Lower lobe of right lung (tissue), 2 donors: Measurements from ENCODE around the gene SKIDA1. TPM values are rescaled to one million over a fixed set of nuclear protein-coding genes. Genes with fewer than 3 reads are reported as not detected.

Source experiments
- ATAC-seq, 2 donors: fragments of 200-7000 bp; cut with Tn5 transposase; one replicate each; pipeline ENCODE4 v1.9.1; 2020 to 2022; ENCODE audit warnings: mild to moderate bottlenecking in 2 of 2, moderate library complexity in 2 of 2
- DNase-seq: peaks from one replicate; pipeline ENCODE4 v3.0.0-alpha.2; 2020
- H3K27ac ChIP-seq: fragments of 200-600 bp; one replicate; pipeline ENCODE4 v1.8.0; 2022
- H3K27me3 ChIP-seq: fragments of 200-600 bp; one replicate; pipeline ENCODE4 v1.8.0; 2022; ENCODE audit warnings: low read depth
- H3K36me3 ChIP-seq: fragments of 200-600 bp; one replicate; pipeline ENCODE4 v1.8.0; 2022; ENCODE audit warnings: mild to moderate bottlenecking
- H3K4me1 ChIP-seq: fragments of 200-600 bp; one replicate; pipeline ENCODE4 v1.8.0; 2022
- H3K4me3 ChIP-seq: fragments of 200-600 bp; one replicate; pipeline ENCODE4 v1.8.0; 2022; ENCODE audit warnings: mild to moderate bottlenecking
- H3K9me3 ChIP-seq: fragments of 200-600 bp; one replicate; pipeline ENCODE4 v1.8.0; 2022
- CTCF ChIP-seq: fragments of 200-600 bp; IDR thresholded peaks from one replicate; pipeline ENCODE4 v1.8.0; 2022; ENCODE audit warnings: antibody characterized with exemption, mild to moderate bottlenecking
- intact Hi-C: fragments of 100-400 bp; cut with DNase I; formaldehyde crosslinking; loops from one replicate; pipeline ENCODE4 v1.11.0; 2022
- total RNA-seq: library from RNA; stranded (reverse); fragmentation: NEBNext Ultra II Directional; extraction: Animal tissue kit (Norgen Biotek cat#: 25700); gene quantifications from one replicate; pipeline ENCODE4 v1.2.1, GENCODE V29; 2021
- donor health status: DM: no; HTN: yes; CAD: no; lungs with severe emphysema.

Gene SKIDA1
- total RNA-seq, 1 donor from 2014 or later: 0.95 TPM

GRCh38 chr10:21534604-21535493 lies 9.4 kb upstream of the SKIDA1 start:
- Histone ChIP-seq H3K4me1 (peaks cover 20% of the 10 kb centered on the region), H3K4me3 (peak overlapping the region; percentile 82), H3K9me3 (no peaks in the 10 kb centered on the region), H3K36me3 (peaks cover 32% of the 10 kb centered on the region), H3K27me3 (no peaks in the 10 kb centered on the region), H3K27ac (peak overlapping the region; percentile 92)
- DNase-seq: peak; percentile 79
- ATAC-seq: peak; percentile 23 to 37
- intact Hi-C loops: no loop called here
- no peak for TF ChIP-seq CTCF

- Histone ChIP-seq H3K27me3 (no peaks in the 10 kb centered on the region), H3K9me3 (no peaks in the 10 kb centered on the region), H3K4me1 (peaks cover 20% of the 10 kb centered on the region), H3K27ac (peak overlapping the region; percentile 92), H3K4me3 (peak overlapping the region; percentile 82), H3K36me3 (peaks cover 26% of the 10 kb centered on the region)
- no peak for ATAC-seq
- TF ChIP-seq CTCF: no peak
- no peak for DNase-seq
- intact Hi-C loops: no loop called here
These were observed 8.8 kb upstream of the SKIDA1 start for GRCh38 chr10:21534280-21534586.

- peak; percentile 32 for TF ChIP-seq CTCF
These were observed 8.2 kb upstream of the SKIDA1 start, which contains the start of gene MLLT10 for GRCh38 chr10:21533467-21534279. TSS of gene MLLT10 (plus strand) at chr10:21534232. CDS start at chr10:21534645, 413 bp downstream.

GRCh38 chr10:21532694-21533466 lies 7.4 kb upstream of the SKIDA1 start:
- Histone ChIP-seq H3K36me3 (peaks cover 12% of the 10 kb centered on the region), H3K4me3 (peak overlapping the region; percentile 82), H3K9me3 (no peaks in the 10 kb centered on the region), H3K27ac (peak overlapping the region; percentile 92), H3K27me3 (no peaks in the 10 kb centered on the region), H3K4me1 (peaks cover 26% of the 10 kb centered on the region)
- intact Hi-C loops: no loop called here
- no peak for ATAC-seq
- no peak for DNase-seq
- TF ChIP-seq CTCF: no peak

More at GRCh38 chr10:21533467-21534279, 8.2 kb upstream of the SKIDA1 start, which contains the start of gene MLLT10:
- Histone ChIP-seq H3K36me3 (peaks cover 20% of the 10 kb centered on the region), H3K4me1 (peaks cover 20% of the 10 kb centered on the region), H3K27me3 (no peaks in the 10 kb centered on the region), H3K4me3 (peak within 1 kb of the TSS; percentile 82), H3K27ac (peak within 1 kb of the TSS; percentile 92), H3K9me3 (no peaks in the 10 kb centered on the region)
- peak; percentile 97 for DNase-seq
- ATAC-seq: peak; percentile 98 to 99
- intact Hi-C loops: no loop called here

- Histone ChIP-seq H3K4me3 (no peak overlapping the region), H3K9me3 (no peaks in the 10 kb centered on the region), H3K27me3 (no peaks in the 10 kb centered on the region), H3K4me1 (peaks cover 28% of the 10 kb centered on the region), H3K27ac (peak overlapping the region; percentile 9), H3K36me3 (no peaks in the 10 kb centered on the region)
- intact Hi-C loops: no loop called here
- TF ChIP-seq CTCF: no peak
- no peak for ATAC-seq
- no peak for DNase-seq
These were observed 5.7 kb upstream of the SKIDA1 start for GRCh38 chr10:21531164-21531563.
